ENCODE measurements around the gene EIF2B2. TPM values are rescaled to one million over a fixed set of nuclear protein-coding genes. Genes with fewer than 3 reads are reported as not detected.

Gene EIF2B2
- total RNA-seq (10 to 100 TPM; 29.4 to 39.9 (median 35.9) TPM), polyA plus RNA-seq (25.9 TPM)
- long read RNA-seq, donor 1, full-length matches to known transcripts, result 27 of 32 reads
- long read RNA-seq, donor 1, partial matches to known transcripts, result 1 of 32 reads
- long read RNA-seq, donor 1, other reads (novel, unspliced or antisense), result 4 of 32 reads
- long read RNA-seq, donor 2, full-length matches to known transcripts, result 9 of 17 reads
- long read RNA-seq, donor 2, partial matches to known transcripts, result 7 of 17 reads
- long read RNA-seq, donor 2, other reads (novel, unspliced or antisense), result 1 of 17 reads
- long read RNA-seq, donor 3, full-length matches to known transcripts, result 52 of 60 reads
- long read RNA-seq, donor 3, partial matches to known transcripts, result 4 of 60 reads
- long read RNA-seq, donor 3, other reads (novel, unspliced or antisense), result 4 of 60 reads
- long read RNA-seq, donor 4, full-length matches to known transcripts, result 13 of 15 reads
- long read RNA-seq, donor 4, partial matches to known transcripts, result 1 of 15 reads
- long read RNA-seq, donor 4, other reads (novel, unspliced or antisense), result 1 of 15 reads

GRCh38 chr14:75002392-75003249, at the start of gene EIF2B2:
TSS of gene EIF2B2 (plus strand) at chr14:75002921. CDS start at chr14:75002991, 70 bp downstream.
- peak; percentile 100 for ATAC-seq
- under 1% methylated on average over 66 of the region's 66 CpGs for WGBS

DNA sequence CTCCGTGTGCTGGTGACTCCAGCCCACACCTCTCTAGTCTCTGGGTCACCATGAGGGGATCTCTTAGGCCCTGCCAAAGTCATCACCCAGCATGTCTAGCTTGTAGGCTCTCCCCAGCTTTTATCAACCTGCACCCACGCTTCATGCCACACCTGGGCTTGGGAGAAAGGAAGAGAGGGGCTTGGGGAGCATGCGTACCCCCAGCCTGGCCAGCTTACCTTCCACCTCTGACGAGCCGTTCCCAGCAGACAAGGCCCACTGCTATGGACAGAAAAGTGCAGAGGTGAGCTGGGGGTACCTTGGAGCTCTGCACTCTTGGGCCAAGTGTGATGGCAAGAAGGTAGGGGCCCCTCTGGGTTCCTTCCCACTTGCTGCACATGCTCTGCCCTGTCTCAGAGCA, 49.0 kb upstream of the EIF2B2 start:
- H3K27ac ChIP-seq (ENCODE audit: low read length), result no peak overlapping the region
- H3K9me3 ChIP-seq (ENCODE audit: control insufficient read depth, low read length), result no peaks in the 10 kb centered on the region
- WGBS, result 80% methylated on average over 5 of the region's 5 CpGs
- no peaks in the 10 kb centered on the region for H3K4me1 ChIP-seq (ENCODE audit: control insufficient read depth, insufficient read depth, low read length)
- intact Hi-C loops (cut with DNase I), result no loop called here
- ATAC-seq (no peak), DNase-seq (no peak)
- H3K27me3 ChIP-seq (ENCODE audit: control insufficient read depth, insufficient read depth), result no peaks in the 10 kb centered on the region
- H3K4me3 ChIP-seq (ENCODE audit: low read length), result no peak overlapping the region

More at GRCh38 chr14:75002392-75003249, at the start of gene EIF2B2:
- Histone ChIP-seq H3K4me3 (ENCODE audit: low read length) (peak within 1 kb of the TSS; percentile 86), H3K27ac (ENCODE audit: low read length) (peak within 1 kb of the TSS; percentile 82), H3K27me3 (ENCODE audit: control insufficient read depth, insufficient read depth) (no peaks in the 10 kb centered on the region), H3K4me1 (ENCODE audit: control insufficient read depth, insufficient read depth, low read length) (peaks cover 3% of the 10 kb centered on the region), H3K9me3 (ENCODE audit: control insufficient read depth, low read length) (no peaks in the 10 kb centered on the region)
- intact Hi-C loops (cut with DNase I), result loop anchor here in 2 of 4 donors (10.0 kb wide), 2 partner anchors 58 to 62 kb away; partner anchors contain the start of genes ACYP1 (in 1 of the 2) and ZC2HC1C (in 1 of the 2)
- peak; percentile 97 to 99 (median 99) for DNase-seq

- no peak overlapping the region for H3K27ac ChIP-seq (ENCODE audit: low read length)
- 35% methylated on average over 18 of the region's 18 CpGs for WGBS
- no peaks in the 10 kb centered on the region for H3K9me3 ChIP-seq (ENCODE audit: control insufficient read depth, low read length)
- no peaks in the 10 kb centered on the region for H3K27me3 ChIP-seq (ENCODE audit: control insufficient read depth, insufficient read depth)
- H3K4me1 ChIP-seq (ENCODE audit: control insufficient read depth, insufficient read depth, low read length), result no peaks in the 10 kb centered on the region
- peak in 1 of 2 donors; percentile 3 for ATAC-seq
- intact Hi-C loops (cut with DNase I), result no loop called here
- DNase-seq, result peak in 2 of 3 donors; percentile 74 to 75
- H3K4me3 ChIP-seq (ENCODE audit: low read length), result peak overlapping the region; percentile 48
Observed at GRCh38 chr14:74954232-74954946, 48.3 kb upstream of the EIF2B2 start.

DNA sequence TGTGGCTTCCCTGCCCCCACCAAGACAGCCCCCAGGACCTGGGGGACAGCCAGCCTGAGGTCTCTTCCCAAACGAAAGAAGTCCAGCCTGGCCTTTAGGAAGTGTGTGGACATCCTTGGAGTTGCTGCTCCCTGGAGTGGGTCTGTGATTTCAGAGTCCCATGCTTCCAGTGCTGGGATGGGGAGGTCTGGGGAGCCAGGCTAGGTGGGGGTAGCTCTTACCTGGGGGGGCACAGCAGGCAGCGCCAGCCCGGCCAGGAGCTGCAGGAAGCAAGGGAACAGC, 47.8 kb upstream of the EIF2B2 start:
- Histone ChIP-seq H3K27me3 (ENCODE audit: control insufficient read depth, insufficient read depth) (no peaks in the 10 kb centered on the region), H3K27ac (ENCODE audit: low read length) (no peak overlapping the region), H3K4me3 (ENCODE audit: low read length) (peak overlapping the region; percentile 48), H3K4me1 (ENCODE audit: control insufficient read depth, insufficient read depth, low read length) (no peaks in the 10 kb centered on the region), H3K9me3 (ENCODE audit: control insufficient read depth, low read length) (no peaks in the 10 kb centered on the region)
- intact Hi-C loops (cut with DNase I), result no loop called here
- DNase-seq (no peak), ATAC-seq (peak; percentile 4 to 6)
- WGBS, result 5% methylated on average over 3 of the region's 3 CpGs

DNA sequence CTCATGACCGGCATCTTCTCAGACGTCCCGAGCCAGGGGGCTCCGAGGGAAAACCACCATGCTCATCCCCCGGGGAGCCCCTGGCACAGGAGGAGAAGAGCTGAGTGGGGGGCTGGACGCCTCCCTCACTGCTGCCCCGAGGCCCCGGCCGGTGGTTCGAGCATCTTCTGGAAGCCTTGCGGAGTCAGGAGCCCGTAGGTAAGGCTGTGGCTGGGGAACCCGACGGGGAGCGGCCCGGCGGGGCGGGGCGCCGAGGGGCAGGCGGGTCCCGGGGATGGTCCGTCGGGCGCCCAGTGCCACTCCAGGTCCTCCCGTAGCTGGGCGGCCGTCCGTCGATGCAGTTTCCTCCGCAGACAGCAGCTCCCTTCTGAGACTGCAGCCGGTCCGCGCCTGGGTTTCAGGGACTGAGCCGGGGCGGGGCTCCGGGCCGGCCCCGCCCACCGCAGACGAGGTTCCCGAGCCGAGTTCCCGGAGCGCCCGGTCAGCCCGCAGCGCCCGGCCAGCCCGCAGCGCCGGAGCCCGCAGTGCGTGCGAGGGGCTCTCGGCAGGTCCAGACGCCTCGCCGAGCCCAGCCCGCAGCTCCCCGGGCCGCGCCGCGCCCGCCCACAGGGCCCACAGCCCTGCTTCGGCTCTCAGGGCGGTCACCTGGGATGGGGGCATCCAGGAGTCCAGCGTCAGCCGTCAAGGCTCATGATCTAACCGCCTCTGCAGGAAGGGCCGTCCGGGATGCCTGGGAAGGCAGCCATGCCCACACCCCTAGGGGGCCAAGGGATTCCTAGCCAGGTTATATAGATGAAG, 47.3 kb upstream of the EIF2B2 start, which contains the start of gene PGF:
PGF (minus strand) TSS at position 369 of the 798 bp plus-strand sequence; CDS start at position 14, 355 bp downstream.
- peak; percentile 78 to 80 for ATAC-seq
- intact Hi-C loops (cut with DNase I), result no loop called here
- DNase-seq, result peak; percentile 76 to 91 (median 90)
- H3K4me3 ChIP-seq (ENCODE audit: low read length), result peak within 1 kb of the TSS; percentile 48
- no peaks in the 10 kb centered on the region for H3K4me1 ChIP-seq (ENCODE audit: control insufficient read depth, insufficient read depth, low read length)
- H3K27ac ChIP-seq (ENCODE audit: low read length), result no peak within 1 kb of the TSS
- H3K9me3 ChIP-seq (ENCODE audit: control insufficient read depth, low read length), result no peaks in the 10 kb centered on the region
- H3K27me3 ChIP-seq (ENCODE audit: control insufficient read depth, insufficient read depth), result no peaks in the 10 kb centered on the region
- WGBS, result 4% methylated on average over 73 of the region's 73 CpGs

- Histone ChIP-seq H3K9me3 (ENCODE audit: control insufficient read depth, low read length) (no peaks in the 10 kb centered on the region), H3K4me1 (ENCODE audit: control insufficient read depth, insufficient read depth, low read length) (no peaks in the 10 kb centered on the region), H3K27me3 (ENCODE audit: control insufficient read depth, insufficient read depth) (no peaks in the 10 kb centered on the region), H3K27ac (ENCODE audit: low read length) (no peak overlapping the region), H3K4me3 (ENCODE audit: low read length) (no peak overlapping the region)
- 81% methylated on average over 9 of the region's 9 CpGs for WGBS
- intact Hi-C loops (cut with DNase I), result no loop called here
- ATAC-seq (no peak), DNase-seq (no peak)
Observed at GRCh38 chr14:74956027-74956279, 46.8 kb upstream of the EIF2B2 start.

- WGBS, result 81% methylated on average over 24 of the region's 24 CpGs
- DNase-seq (peak in 1 of 3 donors; percentile 56), ATAC-seq (no peak)
- Histone ChIP-seq H3K9me3 (ENCODE audit: control insufficient read depth, low read length) (no peaks in the 10 kb centered on the region), H3K4me1 (ENCODE audit: control insufficient read depth, insufficient read depth, low read length) (no peaks in the 10 kb centered on the region), H3K27ac (ENCODE audit: low read length) (no peak overlapping the region), H3K27me3 (ENCODE audit: control insufficient read depth, insufficient read depth) (no peaks in the 10 kb centered on the region), H3K4me3 (ENCODE audit: low read length) (no peak overlapping the region)
- intact Hi-C loops (cut with DNase I), result no loop called here
Observed at GRCh38 chr14:74956280-74957072, 46.2 kb upstream of the EIF2B2 start.

GRCh38 chr14:74959596-74960180, 43.0 kb upstream of the EIF2B2 start:
- Histone ChIP-seq H3K4me3 (ENCODE audit: low read length) (no peak overlapping the region), H3K27ac (ENCODE audit: low read length) (no peak overlapping the region), H3K27me3 (ENCODE audit: control insufficient read depth, insufficient read depth) (no peaks in the 10 kb centered on the region), H3K9me3 (ENCODE audit: control insufficient read depth, low read length) (no peaks in the 10 kb centered on the region), H3K4me1 (ENCODE audit: control insufficient read depth, insufficient read depth, low read length) (peaks cover 5% of the 10 kb centered on the region)
- intact Hi-C loops (cut with DNase I), result no loop called here
- no peak for ATAC-seq
- no peak for DNase-seq
- WGBS, result 83% methylated on average over 5 of the region's 5 CpGs

DNA sequence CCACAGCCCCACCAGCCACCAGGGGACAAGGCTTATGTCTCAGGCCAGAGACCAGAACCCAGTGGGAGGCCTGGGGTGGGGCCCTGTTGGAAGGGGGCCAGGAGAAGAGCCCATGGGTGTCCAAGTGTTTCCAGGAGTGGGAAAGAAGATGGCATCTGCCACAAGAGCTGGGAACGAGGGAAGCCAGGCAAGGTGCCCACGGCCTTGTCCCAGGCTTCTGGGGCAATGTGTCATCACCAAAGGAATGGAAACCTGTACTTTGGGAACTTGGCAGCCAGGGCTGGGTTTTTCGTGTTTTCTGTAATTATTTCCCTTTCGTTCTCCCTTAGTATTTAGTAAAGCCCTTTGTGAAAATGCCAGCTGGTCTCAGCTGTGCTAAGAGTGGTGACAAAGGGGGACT, 42.0 kb upstream of the EIF2B2 start:
- no peak overlapping the region for H3K4me3 ChIP-seq (ENCODE audit: low read length)
- ATAC-seq (no peak), DNase-seq (peak in 1 of 3 donors; percentile 17)
- no peaks in the 10 kb centered on the region for H3K27me3 ChIP-seq (ENCODE audit: control insufficient read depth, insufficient read depth)
- intact Hi-C loops (cut with DNase I), result no loop called here
- no peak overlapping the region for H3K27ac ChIP-seq (ENCODE audit: low read length)
- H3K9me3 ChIP-seq (ENCODE audit: control insufficient read depth, low read length), result no peaks in the 10 kb centered on the region
- peaks cover 5% of the 10 kb centered on the region for H3K4me1 ChIP-seq (ENCODE audit: control insufficient read depth, insufficient read depth, low read length)
- 83% methylated on average over 4 of the region's 4 CpGs for WGBS

Data from right cardiac atrium (tissue), 5 donors.